GM12891 (cell line): ENCODE results near the gene PRIMA1.

Experiments used
- DNase-seq: peaks from one replicate; pipeline ENCODE4 v3.0.0; 2011; ENCODE audit warnings: low spot score; ENCODE audit not compliant: insufficient read length
- FAIRE-seq: peaks from 2 replicates; lab custom pipeline; 2011; peaks lifted over from hg19 to GRCh38; lab: Jason Lieb, UNC
- PAX5 ChIP-seq: IDR thresholded peaks from 2 replicates; pipeline ENCODE4 v1.6.1; 2011; ENCODE audit warnings: low read length, moderate library complexity, mild to moderate bottlenecking; ENCODE audit not compliant: insufficient read depth, severe bottlenecking
- POLR2A ChIP-seq: IDR thresholded peaks from 2 replicates; pipeline ENCODE4 v1.6.1; 2011; ENCODE audit warnings: low read depth, low read length, control low read depth
- POLR2AphosphoS5 ChIP-seq: IDR thresholded peaks from 2 replicates; pipeline ENCODE4 v1.6.1; 2011; ENCODE audit warnings: low read depth, low read length, control low read depth
- POU2F2 ChIP-seq: IDR thresholded peaks from 2 replicates; pipeline ENCODE4 v1.6.1; 2011; ENCODE audit warnings: low read depth, mild to moderate bottlenecking, control low read depth, low read length, moderate library complexity
- SPI1 ChIP-seq: IDR thresholded peaks from 2 replicates; pipeline ENCODE4 v1.6.1; 2011; ENCODE audit warnings: low read depth, low read length, control low read depth
- TAF1 ChIP-seq: IDR thresholded peaks from 2 replicates; pipeline ENCODE4 v1.6.1; 2011; ENCODE audit warnings: low read depth, low read length, control low read depth

Gene PRIMA1

GRCh38 chr14:93707475-93707874 lies 80.8 kb downstream of the PRIMA1 start:
- no peak for FAIRE-seq
- DNase-seq: no peak
- TF ChIP-seq POLR2A: no peak
- no peak for TF ChIP-seq TAF1
- no peak for TF ChIP-seq POU2F2

GRCh38 chr14:93706360-93706955 lies 81.8 kb downstream of the PRIMA1 start:
- no peak for FAIRE-seq
- no peak for DNase-seq
- TF ChIP-seq SPI1: no peak

GRCh38 chr14:93705513-93706156 lies 82.7 kb downstream of the PRIMA1 start:
- DNase-seq (no peak), FAIRE-seq (no peak)
- TF ChIP-seq TAF1: no peak
- TF ChIP-seq SPI1: no peak
- TF ChIP-seq POLR2AphosphoS5: no peak
- TF ChIP-seq POU2F2: no peak
- no peak for TF ChIP-seq POLR2A
- no peak for TF ChIP-seq PAX5

- no peak for DNase-seq
- TF ChIP-seq SPI1: no peak
- no peak for TF ChIP-seq POLR2A
- TF ChIP-seq POU2F2: no peak
- TF ChIP-seq POLR2AphosphoS5: no peak
- no peak for TF ChIP-seq PAX5
- TF ChIP-seq TAF1: no peak
- FAIRE-seq: no peak
Measured at GRCh38 chr14:93703941-93704340, 84.3 kb downstream of the PRIMA1 start.

GRCh38 chr14:93702946-93703345 lies 85.3 kb downstream of the PRIMA1 start:
- FAIRE-seq: no peak
- no peak for TF ChIP-seq SPI1
- DNase-seq: no peak

- FAIRE-seq (no peak), DNase-seq (no peak)
- TF ChIP-seq POLR2A: no peak
- TF ChIP-seq POLR2AphosphoS5: no peak
- TF ChIP-seq PAX5: no peak
- TF ChIP-seq SPI1: no peak
- TF ChIP-seq POU2F2: no peak
- no peak for TF ChIP-seq TAF1
Measured at GRCh38 chr14:93701562-93701961, 86.7 kb downstream of the PRIMA1 start.

- no peak for DNase-seq
- FAIRE-seq: no peak
- TF ChIP-seq SPI1: no peak
- TF ChIP-seq POU2F2: no peak
- no peak for TF ChIP-seq TAF1
- no peak for TF ChIP-seq POLR2AphosphoS5
- no peak for TF ChIP-seq POLR2A
- no peak for TF ChIP-seq PAX5
Measured at GRCh38 chr14:93700928-93701327, 87.4 kb downstream of the PRIMA1 start.

GRCh38 chr14:93693914-93694313 lies 94.4 kb downstream of the PRIMA1 start:
- TF ChIP-seq POLR2A (no peak), POLR2AphosphoS5 (no peak), SPI1 (no peak), PAX5 (no peak), TAF1 (no peak), POU2F2 (no peak)
- FAIRE-seq: no peak
- no peak for DNase-seq

GRCh38 chr14:93691042-93691780 lies 97.1 kb downstream of the PRIMA1 start:
- FAIRE-seq (no peak), DNase-seq (no peak)
- TF ChIP-seq TAF1 (no peak), POLR2A (no peak), POLR2AphosphoS5 (no peak), PAX5 (no peak), SPI1 (no peak), POU2F2 (no peak)

GRCh38 chr14:93690146-93690545 lies 98.1 kb downstream of the PRIMA1 start:
- FAIRE-seq: no peak

More at GRCh38 chr14:93690146-93690545, 98.1 kb downstream of the PRIMA1 start:
- DNase-seq: no peak
- TF ChIP-seq POLR2AphosphoS5 (no peak), POU2F2 (no peak), PAX5 (no peak), POLR2A (no peak), TAF1 (no peak), SPI1 (no peak)
